Endothelial cell of umbilical vein (primary cell): ENCODE data around the gene DENND5A.

Experiments used
- FOS ChIP-seq: IDR thresholded peaks from 2 replicates; pipeline ENCODE4 v1.6.1; 2011; ENCODE audit warnings: mild to moderate bottlenecking, low read length, moderate library complexity, borderline replicate concordance; ENCODE audit not compliant: insufficient read depth
- MYC ChIP-seq: IDR thresholded peaks from one replicate; pipeline ENCODE4 v1.6.1; 2011; ENCODE audit warnings: mild to moderate bottlenecking, low read depth, low read length
- TF ChIP-seq, protein P1 (sequence below), 2 donors: IDR thresholded peaks; 1 replicate in 1 of 2; 2 replicates in 1 of 2; pipeline ENCODE4 v1.5.1; 2011; ENCODE audit warnings: low read length in 2 of 2, mild to moderate bottlenecking in 2 of 2, moderate library complexity in 2 of 2, control low read depth in 1 of 2, inconsistent platforms in 1 of 2, low read depth in 1 of 2; ENCODE audit not compliant: insufficient read depth in 1 of 2; ENCODE audit errors: extremely low read depth in 1 of 2

DNA sequence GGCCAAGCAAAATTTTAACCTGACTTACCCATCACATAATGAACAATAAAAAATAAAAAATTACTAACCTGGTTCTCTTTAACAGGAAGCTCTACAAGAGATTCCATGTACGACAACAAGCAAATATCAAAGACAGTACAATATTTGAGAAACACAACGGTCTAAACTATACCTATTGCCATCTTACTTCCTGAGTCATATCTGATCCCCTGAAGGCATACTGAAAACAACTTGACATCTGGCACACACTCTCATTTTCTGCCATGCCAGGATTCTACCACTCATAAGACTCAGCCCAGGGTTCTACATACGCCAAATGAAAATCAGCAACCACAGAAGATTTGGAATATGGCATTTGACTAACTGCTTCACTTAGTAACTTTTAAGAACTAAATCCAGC lies 13.8 kb downstream of the DENND5A start:
- TF ChIP-seq, protein P1, sequence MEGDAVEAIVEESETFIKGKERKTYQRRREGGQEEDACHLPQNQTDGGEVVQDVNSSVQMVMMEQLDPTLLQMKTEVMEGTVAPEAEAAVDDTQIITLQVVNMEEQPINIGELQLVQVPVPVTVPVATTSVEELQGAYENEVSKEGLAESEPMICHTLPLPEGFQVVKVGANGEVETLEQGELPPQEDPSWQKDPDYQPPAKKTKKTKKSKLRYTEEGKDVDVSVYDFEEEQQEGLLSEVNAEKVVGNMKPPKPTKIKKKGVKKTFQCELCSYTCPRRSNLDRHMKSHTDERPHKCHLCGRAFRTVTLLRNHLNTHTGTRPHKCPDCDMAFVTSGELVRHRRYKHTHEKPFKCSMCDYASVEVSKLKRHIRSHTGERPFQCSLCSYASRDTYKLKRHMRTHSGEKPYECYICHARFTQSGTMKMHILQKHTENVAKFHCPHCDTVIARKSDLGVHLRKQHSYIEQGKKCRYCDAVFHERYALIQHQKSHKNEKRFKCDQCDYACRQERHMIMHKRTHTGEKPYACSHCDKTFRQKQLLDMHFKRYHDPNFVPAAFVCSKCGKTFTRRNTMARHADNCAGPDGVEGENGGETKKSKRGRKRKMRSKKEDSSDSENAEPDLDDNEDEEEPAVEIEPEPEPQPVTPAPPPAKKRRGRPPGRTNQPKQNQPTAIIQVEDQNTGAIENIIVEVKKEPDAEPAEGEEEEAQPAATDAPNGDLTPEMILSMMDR (IDR thresholded peaks at IDR 0.05; ENCODE audit: extremely low read depth in 1 of 2, insufficient read depth in 1 of 2, low read depth in 1 of 2, low read length in 2 of 2), result no peak
- no peak for TF ChIP-seq MYC
- TF ChIP-seq FOS, result no peak
